Measurements from ENCODE around the gene TDRD3. TPM values are rescaled to one million over a fixed set of nuclear protein-coding genes. Genes with fewer than 3 reads are reported as not detected.

TDRD3 gene
- polyA plus RNA-seq, 1 donor: 27.0 TPM

Other genes starting within 250 kb of the TDRD3 start
- 5.3 TPM for gene DIAPH3, start 233.3 kb upstream of the TDRD3 start, polyA plus RNA-seq